Glutamatergic neuron (in vitro differentiated cells): ENCODE results near the gene SIPA1L3. TPM values are rescaled to one million over a fixed set of nuclear protein-coding genes. Genes with fewer than 3 reads are reported as not detected.

Source experiments
- DNase-seq: peaks from one replicate; pipeline ENCODE4 v3.0.0; 2022
- H3K27ac Mint-ChIP-seq: one replicate; pipeline ENCODE4 v1.8.0; 2020; ENCODE audit warnings: mild to moderate bottlenecking, mixed read lengths, inconsistent platforms; ENCODE audit not compliant: unreplicated experiment
- H3K27me3 Mint-ChIP-seq: one replicate; pipeline ENCODE4 v1.8.0; 2020; ENCODE audit warnings: mild to moderate bottlenecking, moderate library complexity, mixed read lengths, inconsistent platforms; ENCODE audit not compliant: unreplicated experiment
- H3K36me3 Mint-ChIP-seq: one replicate; pipeline ENCODE4 v1.8.0; 2020; ENCODE audit warnings: mild to moderate bottlenecking, mixed read lengths, inconsistent platforms; ENCODE audit not compliant: unreplicated experiment
- H3K4me1 Mint-ChIP-seq: one replicate; pipeline ENCODE4 v1.8.0; 2020; ENCODE audit warnings: mild to moderate bottlenecking, low read depth, mixed read lengths, inconsistent platforms; ENCODE audit not compliant: unreplicated experiment
- H3K4me3 Mint-ChIP-seq: one replicate; pipeline ENCODE4 v1.8.0; 2020; ENCODE audit warnings: mild to moderate bottlenecking, mixed read lengths, inconsistent platforms; ENCODE audit not compliant: unreplicated experiment
- H3K9me3 Mint-ChIP-seq: one replicate; pipeline ENCODE4 v1.8.0; 2020; ENCODE audit warnings: mild to moderate bottlenecking, moderate library complexity, mixed read lengths, inconsistent platforms; ENCODE audit not compliant: unreplicated experiment
- CTCF ChIP-seq: fragments of 200-600 bp; sonication (generic); IDR thresholded peaks from one replicate; pipeline ENCODE4 v1.5.0; 2021; ENCODE audit not compliant: partially characterized antibody, unreplicated experiment
- total RNA-seq: library from RNA; stranded (reverse); fragmentation: NEBNext Ultra II Directional; extraction: Animal tissue kit (Norgen Biotek cat#: 25700); gene quantifications from one replicate; pipeline ENCODE4 v1.2.1, GENCODE V29; 2021; ENCODE audit not compliant: unreplicated experiment

Gene SIPA1L3
- total RNA-seq, 1 donor from 2014 or later = 97.7 TPM

- Mint-ChIP-seq H3K27me3 (peaks cover 15% of the 10 kb centered on the region), H3K36me3 (peaks cover 28% of the 10 kb centered on the region), H3K4me1 (peaks cover 36% of the 10 kb centered on the region), H3K9me3 (peaks cover 22% of the 10 kb centered on the region), H3K27ac (no peak overlapping the region), H3K4me3 (peak overlapping the region; percentile 34)
- DNase-seq = no peak
- no peak for TF ChIP-seq CTCF
Measured at GRCh38 chr19:37935341-37935740, 28.3 kb downstream of the SIPA1L3 start.

GRCh38 chr19:37936166-37936565 is 29.2 kb downstream of the SIPA1L3 start:
- Mint-ChIP-seq H3K9me3 (peaks cover 22% of the 10 kb centered on the region), H3K4me3 (no peak overlapping the region), H3K4me1 (peaks cover 42% of the 10 kb centered on the region), H3K27me3 (peaks cover 15% of the 10 kb centered on the region), H3K36me3 (peaks cover 28% of the 10 kb centered on the region), H3K27ac (no peak overlapping the region)
- DNase-seq = no peak
- no peak for TF ChIP-seq CTCF

- no peak overlapping the region for H3K27ac Mint-ChIP-seq
- H3K27me3 Mint-ChIP-seq = peaks cover 15% of the 10 kb centered on the region
- H3K4me3 Mint-ChIP-seq = no peak overlapping the region
- TF ChIP-seq CTCF = no peak
- DNase-seq = no peak
- peaks cover 28% of the 10 kb centered on the region for H3K36me3 Mint-ChIP-seq
- peaks cover 46% of the 10 kb centered on the region for H3K4me1 Mint-ChIP-seq
- peaks cover 22% of the 10 kb centered on the region for H3K9me3 Mint-ChIP-seq
Measured at GRCh38 chr19:37936886-37937285, 29.9 kb downstream of the SIPA1L3 start.

- no peak for TF ChIP-seq CTCF
- H3K9me3 Mint-ChIP-seq = peaks cover 19% of the 10 kb centered on the region
- no peak overlapping the region for H3K4me3 Mint-ChIP-seq
- H3K27ac Mint-ChIP-seq = no peak overlapping the region
- no peak for DNase-seq
- H3K4me1 Mint-ChIP-seq = peaks cover 41% of the 10 kb centered on the region
- peaks cover 28% of the 10 kb centered on the region for H3K36me3 Mint-ChIP-seq
- peaks cover 11% of the 10 kb centered on the region for H3K27me3 Mint-ChIP-seq
Measured at GRCh38 chr19:37938353-37938752, 31.3 kb downstream of the SIPA1L3 start.

GRCh38 chr19:37941782-37942515 is 34.9 kb downstream of the SIPA1L3 start:
- H3K4me3 Mint-ChIP-seq = no peak overlapping the region
- TF ChIP-seq CTCF = no peak
- H3K27ac Mint-ChIP-seq = peak overlapping the region; percentile 43
- H3K4me1 Mint-ChIP-seq = peaks cover 25% of the 10 kb centered on the region
- no peak for DNase-seq
- H3K9me3 Mint-ChIP-seq = peaks cover 4% of the 10 kb centered on the region
- H3K36me3 Mint-ChIP-seq = peaks cover 6% of the 10 kb centered on the region
- H3K27me3 Mint-ChIP-seq = peaks cover 4% of the 10 kb centered on the region
